Measurements from ENCODE around the gene CST2.
"Not testable (repeated sequence)": the region's sequence is repeated elsewhere in the genome, so short reads cannot be mapped to it uniquely, and the experiment has no call there.

Gene CST2

GRCh38 chr20:23868321-23868720 lies 41.8 kb upstream of the CST2 start:
- no peak for TF ChIP-seq CTCF (IDR thresholded peaks at IDR 0.05; ENCODE audit: extremely low read depth, missing control alignments)
- DNase-seq (ENCODE audit: low spot score), result no peak

- no peak for TF ChIP-seq CTCF (IDR thresholded peaks at IDR 0.05; ENCODE audit: extremely low read depth, missing control alignments)
- DNase-seq (ENCODE audit: low spot score), result no peak
Observed at GRCh38 chr20:23867152-23867776, 40.7 kb upstream of the CST2 start.

GRCh38 chr20:23860771-23861170 lies 34.2 kb upstream of the CST2 start:
- not testable (repeated sequence) for DNase-seq (ENCODE audit: low spot score)

GRCh38 chr20:23857962-23858595 lies 31.6 kb upstream of the CST2 start:
- no peak for DNase-seq (ENCODE audit: low spot score)

GRCh38 chr20:23856736-23857135 lies 30.2 kb upstream of the CST2 start:
- no peak for DNase-seq (ENCODE audit: low spot score)

More at GRCh38 chr20:23857962-23858595, 31.6 kb upstream of the CST2 start:
- no peak for TF ChIP-seq CTCF (IDR thresholded peaks at IDR 0.05; ENCODE audit: extremely low read depth, missing control alignments)

GRCh38 chr20:23856226-23856625 lies 29.7 kb upstream of the CST2 start:
- DNase-seq (ENCODE audit: low spot score), result no peak
- no peak for TF ChIP-seq CTCF (IDR thresholded peaks at IDR 0.05; ENCODE audit: extremely low read depth, missing control alignments)

More at GRCh38 chr20:23856736-23857135, 30.2 kb upstream of the CST2 start:
- TF ChIP-seq CTCF (IDR thresholded peaks at IDR 0.05; ENCODE audit: extremely low read depth, missing control alignments), result no peak

- DNase-seq (ENCODE audit: low spot score), result no peak
- no peak for TF ChIP-seq CTCF (IDR thresholded peaks at IDR 0.05; ENCODE audit: extremely low read depth, missing control alignments)
Observed at GRCh38 chr20:23841693-23842092, 15.2 kb upstream of the CST2 start.

GRCh38 chr20:23835716-23836115 lies 9.2 kb upstream of the CST2 start:
- no peak for DNase-seq (ENCODE audit: low spot score)
- no peak for TF ChIP-seq CTCF (IDR thresholded peaks at IDR 0.05; ENCODE audit: extremely low read depth, missing control alignments)

Measured in GM20000 (cell line).